Midbrain (tissue), 1 donor: Measurements from ENCODE around the gene NME4.
"Not testable (repeated sequence)": the region's sequence is repeated elsewhere in the genome, so short reads cannot be mapped to it uniquely, and the experiment has no call there.

ENCODE experiments used
- DNase-seq: peaks from one replicate; lab custom pipeline; 2025; lab: John Stamatoyannopoulos, UW

The NME4 gene

GRCh38 chr16:398561-399339 lies 1.8 kb downstream of the NME4 start:
- DNase-seq, result no peak

GRCh38 chr16:399340-400019 lies 2.5 kb downstream of the NME4 start:
- DNase-seq, result no peak

GRCh38 chr16:400061-400591 lies 3.1 kb downstream of the NME4 start:
- no peak for DNase-seq

- peak; percentile 93 for DNase-seq
Observed at GRCh38 chr16:401468-402348, 4.7 kb downstream of the NME4 start, which contains the start of gene DECR2. Gene DECR2, plus strand, starts transcription at chr16:401885. Its CDS starts 79 bp downstream, at chr16:401964.

GRCh38 chr16:404971-405486 lies 8.0 kb downstream of the NME4 start:
- DNase-seq, result no peak

- DNase-seq, result no peak
Observed at GRCh38 chr16:405548-406506, 8.8 kb downstream of the NME4 start.

- DNase-seq, result no peak
Observed at GRCh38 chr16:407253-407652, 10.3 kb downstream of the NME4 start.

GRCh38 chr16:410516-411178 lies 13.6 kb downstream of the NME4 start:
- no peak for DNase-seq

- DNase-seq, result no peak
Observed at GRCh38 chr16:411576-412265, 14.7 kb downstream of the NME4 start.

GRCh38 chr16:414395-415169 lies 17.6 kb downstream of the NME4 start:
- DNase-seq, result no peak

GRCh38 chr16:415170-415498 lies 18.1 kb downstream of the NME4 start:
- DNase-seq, result not testable (repeated sequence)

GRCh38 chr16:422179-422578 lies 25.2 kb downstream of the NME4 start:
- DNase-seq, result not testable (repeated sequence)

GRCh38 chr16:424033-424622 lies 27.1 kb downstream of the NME4 start:
- DNase-seq, result peak; percentile 46

GRCh38 chr16:424623-425081 lies 27.7 kb downstream of the NME4 start:
- peak; percentile 58 for DNase-seq

- peak; percentile 85 for DNase-seq
Observed at GRCh38 chr16:425082-425718, 28.2 kb downstream of the NME4 start, which contains the start of gene RAB11FIP3. Gene RAB11FIP3, plus strand, starts transcription at chr16:425649. Its CDS starts 358 bp downstream, at chr16:426007.

- DNase-seq, result no peak
Observed at GRCh38 chr16:425740-426114, 28.7 kb downstream of the NME4 start.

GRCh38 chr16:426115-426905 lies 29.3 kb downstream of the NME4 start:
- no peak for DNase-seq
